ENCODE data around the gene RPL37A.

RPL37A gene

GRCh38 chr2:216498379-216499352, at the start of gene RPL37A (continued):
- peak; percentile 93 for TF ChIP-seq ZFP37 (tag by site-specific recombination; IDR thresholded peaks at IDR 0.05)
- TF ChIP-seq REPIN1 (tag by site-specific recombination; IDR thresholded peaks at IDR 0.05; ENCODE audit: low read depth), result no peak
- no peak for TF ChIP-seq ZNF114 (tag by site-specific recombination; IDR thresholded peaks at IDR 0.05)
- TF ChIP-seq ZNF140 (tag by site-specific recombination; IDR thresholded peaks at IDR 0.05), result no peak
- TF ChIP-seq ZNF391 (tag by site-specific recombination; IDR thresholded peaks at IDR 0.05; ENCODE audit: borderline replicate concordance, low read depth), result no peak
- no peak for TF ChIP-seq ZNF701 (tag by site-specific recombination; IDR thresholded peaks at IDR 0.05)
- no peak for TF ChIP-seq GLI2 (tag by site-specific recombination; IDR thresholded peaks at IDR 0.05; ENCODE audit: borderline replicate concordance, low read depth)
- TF ChIP-seq, protein P1, sequence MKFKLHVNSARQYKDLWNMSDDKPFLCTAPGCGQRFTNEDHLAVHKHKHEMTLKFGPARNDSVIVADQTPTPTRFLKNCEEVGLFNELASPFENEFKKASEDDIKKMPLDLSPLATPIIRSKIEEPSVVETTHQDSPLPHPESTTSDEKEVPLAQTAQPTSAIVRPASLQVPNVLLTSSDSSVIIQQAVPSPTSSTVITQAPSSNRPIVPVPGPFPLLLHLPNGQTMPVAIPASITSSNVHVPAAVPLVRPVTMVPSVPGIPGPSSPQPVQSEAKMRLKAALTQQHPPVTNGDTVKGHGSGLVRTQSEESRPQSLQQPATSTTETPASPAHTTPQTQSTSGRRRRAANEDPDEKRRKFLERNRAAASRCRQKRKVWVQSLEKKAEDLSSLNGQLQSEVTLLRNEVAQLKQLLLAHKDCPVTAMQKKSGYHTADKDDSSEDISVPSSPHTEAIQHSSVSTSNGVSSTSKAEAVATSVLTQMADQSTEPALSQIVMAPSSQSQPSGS (tag by site-specific recombination; IDR thresholded peaks at IDR 0.05; ENCODE audit: low read depth), result no peak
- TF ChIP-seq SCRT2 (tag by site-specific recombination; IDR thresholded peaks at IDR 0.05), result no peak
- no peak for TF ChIP-seq BCL11B (tag by site-specific recombination; IDR thresholded peaks at IDR 0.05; ENCODE audit: low read depth)
- peak; percentile 75; the same call in 1 of the 2 replicates for TF ChIP-seq ZXDB (tag by site-specific recombination; IDR thresholded peaks at IDR 0.05)
- TF ChIP-seq ZNF138 (tag by site-specific recombination; IDR thresholded peaks at IDR 0.05; ENCODE audit: borderline replicate concordance), result no peak
- TF ChIP-seq ZNF169 (tag by site-specific recombination; IDR thresholded peaks at IDR 0.05), result no peak
- peak; percentile 73 for TF ChIP-seq ZNF335 (tag by site-specific recombination; conservative IDR thresholded peaks at IDR 0.05)
- TF ChIP-seq ZNF324 (tag by site-specific recombination; IDR thresholded peaks at IDR 0.05), result peak; percentile 53; the same call in 1 of the 2 replicates
- TF ChIP-seq, protein P2, sequence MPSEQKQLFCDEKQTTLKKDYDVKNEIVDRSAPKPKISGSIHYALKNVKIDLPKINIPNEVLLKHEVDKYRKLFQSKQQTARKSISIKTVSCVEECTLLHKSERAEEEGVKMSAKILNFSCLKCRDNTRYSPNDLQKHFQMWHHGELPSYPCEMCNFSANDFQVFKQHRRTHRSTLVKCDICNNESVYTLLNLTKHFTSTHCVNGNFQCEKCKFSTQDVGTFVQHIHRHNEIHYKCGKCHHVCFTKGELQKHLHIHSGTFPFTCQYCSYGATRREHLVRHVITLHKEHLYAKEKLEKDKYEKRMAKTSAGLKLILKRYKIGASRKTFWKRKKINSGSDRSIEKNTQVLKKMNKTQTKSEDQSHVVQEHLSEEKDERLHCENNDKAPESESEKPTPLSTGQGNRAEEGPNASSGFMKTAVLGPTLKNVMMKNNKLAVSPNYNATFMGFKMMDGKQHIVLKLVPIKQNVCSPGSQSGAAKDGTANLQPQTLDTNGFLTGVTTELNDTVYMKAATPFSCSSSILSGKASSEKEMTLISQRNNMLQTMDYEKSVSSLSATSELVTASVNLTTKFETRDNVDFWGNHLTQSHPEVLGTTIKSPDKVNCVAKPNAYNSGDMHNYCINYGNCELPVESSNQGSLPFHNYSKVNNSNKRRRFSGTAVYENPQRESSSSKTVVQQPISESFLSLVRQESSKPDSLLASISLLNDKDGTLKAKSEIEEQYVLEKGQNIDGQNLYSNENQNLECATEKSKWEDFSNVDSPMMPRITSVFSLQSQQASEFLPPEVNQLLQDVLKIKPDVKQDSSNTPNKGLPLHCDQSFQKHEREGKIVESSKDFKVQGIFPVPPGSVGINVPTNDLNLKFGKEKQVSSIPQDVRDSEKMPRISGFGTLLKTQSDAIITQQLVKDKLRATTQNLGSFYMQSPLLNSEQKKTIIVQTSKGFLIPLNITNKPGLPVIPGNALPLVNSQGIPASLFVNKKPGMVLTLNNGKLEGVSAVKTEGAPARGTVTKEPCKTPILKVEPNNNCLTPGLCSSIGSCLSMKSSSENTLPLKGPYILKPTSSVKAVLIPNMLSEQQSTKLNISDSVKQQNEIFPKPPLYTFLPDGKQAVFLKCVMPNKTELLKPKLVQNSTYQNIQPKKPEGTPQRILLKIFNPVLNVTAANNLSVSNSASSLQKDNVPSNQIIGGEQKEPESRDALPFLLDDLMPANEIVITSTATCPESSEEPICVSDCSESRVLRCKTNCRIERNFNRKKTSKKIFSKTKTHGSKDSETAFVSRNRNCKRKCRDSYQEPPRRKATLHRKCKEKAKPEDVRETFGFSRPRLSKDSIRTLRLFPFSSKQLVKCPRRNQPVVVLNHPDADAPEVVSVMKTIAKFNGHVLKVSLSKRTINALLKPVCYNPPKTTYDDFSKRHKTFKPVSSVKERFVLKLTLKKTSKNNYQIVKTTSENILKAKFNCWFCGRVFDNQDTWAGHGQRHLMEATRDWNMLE (tag by site-specific recombination; conservative IDR thresholded peaks at IDR 0.05; ENCODE audit: low read depth), result peak; percentile 60
- no peak for TF ChIP-seq ZNF549 (tag by site-specific recombination; IDR thresholded peaks at IDR 0.05)
- TF ChIP-seq, protein P3, sequence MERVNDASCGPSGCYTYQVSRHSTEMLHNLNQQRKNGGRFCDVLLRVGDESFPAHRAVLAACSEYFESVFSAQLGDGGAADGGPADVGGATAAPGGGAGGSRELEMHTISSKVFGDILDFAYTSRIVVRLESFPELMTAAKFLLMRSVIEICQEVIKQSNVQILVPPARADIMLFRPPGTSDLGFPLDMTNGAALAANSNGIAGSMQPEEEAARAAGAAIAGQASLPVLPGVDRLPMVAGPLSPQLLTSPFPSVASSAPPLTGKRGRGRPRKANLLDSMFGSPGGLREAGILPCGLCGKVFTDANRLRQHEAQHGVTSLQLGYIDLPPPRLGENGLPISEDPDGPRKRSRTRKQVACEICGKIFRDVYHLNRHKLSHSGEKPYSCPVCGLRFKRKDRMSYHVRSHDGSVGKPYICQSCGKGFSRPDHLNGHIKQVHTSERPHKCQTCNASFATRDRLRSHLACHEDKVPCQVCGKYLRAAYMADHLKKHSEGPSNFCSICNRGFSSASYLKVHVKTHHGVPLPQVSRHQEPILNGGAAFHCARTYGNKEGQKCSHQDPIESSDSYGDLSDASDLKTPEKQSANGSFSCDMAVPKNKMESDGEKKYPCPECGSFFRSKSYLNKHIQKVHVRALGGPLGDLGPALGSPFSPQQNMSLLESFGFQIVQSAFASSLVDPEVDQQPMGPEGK (tag by site-specific recombination; IDR thresholded peaks at IDR 0.05), result 0 out of 2 replicates have a peak, but pooled peaks have one; percentile 45
- TF ChIP-seq ZNF311 (tag by site-specific recombination; IDR thresholded peaks at IDR 0.05; ENCODE audit: borderline replicate concordance), result no peak
- no peak for TF ChIP-seq ZNF843 (tag by site-specific recombination; IDR thresholded peaks at IDR 0.05)
- peak; percentile 63 for TF ChIP-seq ZBTB8A (tag by site-specific recombination; IDR thresholded peaks at IDR 0.05)
- TF ChIP-seq SP7 (tag by site-specific recombination; IDR thresholded peaks at IDR 0.05), result peak; percentile 80
- peak; percentile 80; the same call in 1 of the 2 replicates for TF ChIP-seq KLF8 (tag by site-specific recombination; IDR thresholded peaks at IDR 0.05)
- no peak for TF ChIP-seq ZNF837 (tag by site-specific recombination; IDR thresholded peaks at IDR 0.05)
- TF ChIP-seq, protein P4, sequence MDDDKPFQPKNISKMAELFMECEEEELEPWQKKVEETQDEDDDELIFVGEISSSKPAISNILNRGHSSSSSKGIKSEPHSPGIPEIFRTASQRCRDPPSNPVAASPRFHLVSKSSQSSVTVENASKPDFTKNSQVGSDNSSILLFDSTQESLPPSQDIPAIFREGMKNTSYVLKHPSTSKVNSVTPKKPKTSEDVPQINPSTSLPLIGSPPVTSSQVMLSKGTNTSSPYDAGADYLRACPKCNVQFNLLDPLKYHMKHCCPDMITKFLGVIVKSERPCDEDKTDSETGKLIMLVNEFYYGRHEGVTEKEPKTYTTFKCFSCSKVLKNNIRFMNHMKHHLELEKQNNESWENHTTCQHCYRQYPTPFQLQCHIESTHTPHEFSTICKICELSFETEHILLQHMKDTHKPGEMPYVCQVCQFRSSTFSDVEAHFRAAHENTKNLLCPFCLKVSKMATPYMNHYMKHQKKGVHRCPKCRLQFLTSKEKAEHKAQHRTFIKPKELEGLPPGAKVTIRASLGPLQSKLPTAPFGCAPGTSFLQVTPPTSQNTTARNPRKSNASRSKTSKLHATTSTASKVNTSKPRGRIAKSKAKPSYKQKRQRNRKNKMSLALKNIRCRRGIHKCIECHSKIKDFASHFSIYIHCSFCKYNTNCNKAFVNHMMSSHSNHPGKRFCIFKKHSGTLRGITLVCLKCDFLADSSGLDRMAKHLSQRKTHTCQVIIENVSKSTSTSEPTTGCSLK (tag by site-specific recombination; IDR thresholded peaks at IDR 0.05), result no peak
- no peak for TF ChIP-seq ZNF624 (tag by site-specific recombination; IDR thresholded peaks at IDR 0.05)
- TF ChIP-seq ZEB2 (tag by site-specific recombination; IDR thresholded peaks at IDR 0.05), result no peak; the same call in 1 of the 2 replicates
- TF ChIP-seq, protein P5, sequence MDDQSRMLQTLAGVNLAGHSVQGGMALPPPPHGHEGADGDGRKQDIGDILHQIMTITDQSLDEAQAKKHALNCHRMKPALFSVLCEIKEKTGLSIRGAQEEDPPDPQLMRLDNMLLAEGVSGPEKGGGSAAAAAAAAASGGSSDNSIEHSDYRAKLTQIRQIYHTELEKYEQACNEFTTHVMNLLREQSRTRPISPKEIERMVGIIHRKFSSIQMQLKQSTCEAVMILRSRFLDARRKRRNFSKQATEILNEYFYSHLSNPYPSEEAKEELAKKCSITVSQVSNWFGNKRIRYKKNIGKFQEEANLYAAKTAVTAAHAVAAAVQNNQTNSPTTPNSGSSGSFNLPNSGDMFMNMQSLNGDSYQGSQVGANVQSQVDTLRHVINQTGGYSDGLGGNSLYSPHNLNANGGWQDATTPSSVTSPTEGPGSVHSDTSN (CRISPR knock-in tag; IDR thresholded peaks at IDR 0.05), result 0 out of 2 replicates have a peak, but pooled peaks have one; percentile 30

Data from HEK293 (cell line).